Measurements from ENCODE around the gene SRSF1. TPM values are rescaled to one million over a fixed set of nuclear protein-coding genes. Genes with fewer than 3 reads are reported as not detected.

The SRSF1 gene
- total RNA-seq, 2 donors from 2014 or later: 136 to 151 TPM

GRCh38 chr17:57955183-57955931, 51.7 kb downstream of the SRSF1 start, which contains the start of gene CUEDC1:
Gene CUEDC1 (minus strand): TSS chr17:57955412. CDS start chr17:57885564, 69,848 bp downstream.
- intact Hi-C loops (cut with DNase I): loop anchor here (2.0 kb wide), 1 partner anchor 63 kb away; no protein-coding TSS in a partner anchor
- peaks cover 3% of the 10 kb centered on the region for H3K4me1 ChIP-seq (replicated peaks)

GRCh38 chr17:57954397-57955182, 52.5 kb downstream of the SRSF1 start:
- intact Hi-C loops (cut with DNase I): loop anchor here (2.0 to 5.0 kb wide), 3 partner anchors 42 to 82 kb away; no protein-coding TSS in a partner anchor
- Histone ChIP-seq H3K36me3 (no peaks in the 10 kb centered on the region), H3K4me3 (peak overlapping the region; percentile 93 to 94), H3K27ac (peak overlapping the region; percentile 96 to 97), H3K9me3 (no peaks in the 10 kb centered on the region), H3K4me1 (replicated peaks) (peaks cover 3% of the 10 kb centered on the region), H3K27me3 (replicated peaks; ENCODE audit: insufficient read depth) (no peaks in the 10 kb centered on the region)
- DNase-seq (ENCODE audit: low spot score): peak; percentile 59
- 1% methylated on average over 64 of the region's 85 CpGs for WGBS
- TF ChIP-seq CTCF (IDR thresholded peaks at IDR 0.05) (no peak), POLR2AphosphoS5 (IDR thresholded peaks at IDR 0.05) (peak; percentile 26)

More at GRCh38 chr17:57955183-57955931, 51.7 kb downstream of the SRSF1 start, which contains the start of gene CUEDC1:
- Histone ChIP-seq H3K27ac (peak within 1 kb of the TSS; percentile 96 to 97), H3K9me3 (no peaks in the 10 kb centered on the region), H3K36me3 (no peaks in the 10 kb centered on the region), H3K4me3 (peak within 1 kb of the TSS; percentile 93 to 94), H3K27me3 (replicated peaks; ENCODE audit: insufficient read depth) (no peaks in the 10 kb centered on the region)
- under 1% methylated on average over 66 of the region's 79 CpGs for WGBS
- peak in 2 of 4 experiments; percentile 26 to 48 for TF ChIP-seq CTCF (IDR thresholded peaks at IDR 0.05)
- no peak for TF ChIP-seq POLR2AphosphoS5 (IDR thresholded peaks at IDR 0.05)
- peak; percentile 67 for DNase-seq (ENCODE audit: low spot score)

DNA sequence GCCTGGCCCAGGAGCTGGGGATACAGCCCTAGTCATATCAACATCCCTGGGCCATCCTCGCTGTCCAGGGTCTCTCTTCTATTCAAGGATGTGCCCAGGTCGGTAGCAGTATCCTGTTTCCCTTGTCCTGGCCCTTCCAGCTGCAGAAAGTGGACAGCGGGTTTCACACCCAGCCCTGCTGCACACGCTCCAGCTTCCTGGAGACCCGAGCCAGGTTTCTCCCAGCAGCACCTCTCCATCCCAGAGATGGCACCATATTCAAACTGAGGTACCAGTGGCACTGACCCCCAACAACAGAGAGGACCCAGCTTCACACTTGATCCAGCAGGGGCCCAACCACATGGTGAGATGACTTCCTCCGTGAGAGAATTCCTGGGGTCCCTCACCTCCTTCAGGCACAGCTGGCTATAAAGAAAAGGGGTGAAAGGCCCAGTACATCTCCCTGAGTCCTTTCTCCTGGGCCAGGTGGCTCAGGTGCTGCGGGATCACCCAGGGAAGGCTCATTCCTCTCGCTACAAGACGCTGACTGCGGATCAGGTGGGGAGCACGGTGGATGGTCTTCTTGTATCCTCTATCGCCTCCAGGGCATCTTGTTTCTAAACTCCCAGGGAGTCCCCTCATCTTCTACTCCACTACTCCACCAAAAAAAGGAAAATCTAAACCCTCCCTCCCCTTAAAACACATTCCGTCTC, 53.2 kb downstream of the SRSF1 start:
- no peak for DNase-seq (ENCODE audit: low spot score)
- Histone ChIP-seq H3K27me3 (replicated peaks; ENCODE audit: insufficient read depth) (no peaks in the 10 kb centered on the region), H3K4me1 (replicated peaks) (peaks cover 5% of the 10 kb centered on the region), H3K9me3 (no peaks in the 10 kb centered on the region), H3K27ac (peak overlapping the region; percentile 96 to 97), H3K36me3 (no peaks in the 10 kb centered on the region), H3K4me3 (peak overlapping the region; percentile 93 to 94)
- 38% methylated on average over 13 of the region's 13 CpGs for WGBS
- no peak for TF ChIP-seq CTCF (IDR thresholded peaks at IDR 0.05)
- TF ChIP-seq POLR2A (IDR thresholded peaks at IDR 0.05): no peak
- TF ChIP-seq POLR2AphosphoS5 (IDR thresholded peaks at IDR 0.05): no peak
- intact Hi-C loops (cut with DNase I): loop anchor here (2.0 to 5.0 kb wide), 3 partner anchors 42 to 82 kb away; no protein-coding TSS in a partner anchor

Small RNAs within 50 kb of the gene (small RNA-seq; reads per million reads assigned to genes)
- 0 reads per million in 2 donors for gene AC015813.4

Other genes with a start within 250 kb of the SRSF1 start
- gene MRPS23, start 157.2 kb downstream of the SRSF1 start, total RNA-seq: 10 to 100 TPM; 29.0 to 43.1 TPM
- gene CUEDC1, start 51.8 kb downstream of the SRSF1 start, total RNA-seq: 10 to 100 TPM; 33.0 to 44.9 TPM
- 10 to 100 TPM; 84.9 to 91.1 TPM for gene VEZF1, start 19.0 kb downstream of the SRSF1 start, total RNA-seq
- gene DYNLL2, start 76.2 kb upstream of the SRSF1 start, total RNA-seq: 10 to 100 TPM; 29.9 to 33.0 TPM
- gene OR4D1, start 141.1 kb upstream of the SRSF1 start, total RNA-seq: under 1 TPM in 1 of 2 donors, not detected in 1; 0.34 TPM
- gene OR4D2, start 159.7 kb upstream of the SRSF1 start, total RNA-seq: not detected
- not detected for gene EPX, start 185.5 kb upstream of the SRSF1 start, total RNA-seq
- gene MKS1, start 212.0 kb upstream of the SRSF1 start, total RNA-seq: 10 to 100 TPM; 14.1 to 28.7 TPM
- gene LPO, start 231.3 kb upstream of the SRSF1 start, total RNA-seq: not detected

Data from prostate gland (tissue), 2 donors.